Loucy (cell line): ENCODE results near the gene PDGFA.

Experiments used
- H2AFZ ChIP-seq: fragments of 200-600 bp; sonication (generic); 2 replicates; pipeline ENCODE4 v1.6.0; 2016; ENCODE audit warnings: antibody characterized with exemption, mild to moderate bottlenecking, low read length, moderate library complexity
- H3F3A ChIP-seq: fragments of 200-600 bp; 2 replicates; pipeline ENCODE4 v1.6.0; 2016; ENCODE audit warnings: antibody characterized with exemption, low read depth, mild to moderate bottlenecking
- H3K27me3 ChIP-seq: fragments of 200-600 bp; sonication (generic); 2 replicates; pipeline ENCODE4 v1.6.1; 2014; ENCODE audit warnings: low read length, mild to moderate bottlenecking; ENCODE audit not compliant: insufficient read depth, poor library complexity, severe bottlenecking
- H3K36me3 ChIP-seq: fragments of 200-600 bp; sonication (generic); 2 replicates; pipeline ENCODE4 v1.6.1; 2016; ENCODE audit warnings: low read length; ENCODE audit not compliant: insufficient read depth
- H3K4me1 ChIP-seq: fragments of 200-600 bp; sonication (generic); 2 replicates; pipeline ENCODE4 v1.5.1; 2014; ENCODE audit warnings: low read length, mild to moderate bottlenecking; ENCODE audit not compliant: insufficient read depth, poor library complexity, severe bottlenecking
- H3K4me2 ChIP-seq: fragments of 200-600 bp; sonication (generic); 2 replicates; pipeline ENCODE4 v1.6.0; 2014; ENCODE audit warnings: antibody characterized with exemption, low read length, low read depth, mild to moderate bottlenecking; ENCODE audit not compliant: poor library complexity, severe bottlenecking
- H3K4me3 ChIP-seq: fragments of 200-600 bp; sonication (generic); 2 replicates; pipeline ENCODE4 v1.5.1; 2014; ENCODE audit warnings: low read length, mild to moderate bottlenecking, mixed read lengths; ENCODE audit not compliant: poor library complexity, severe bottlenecking
- H3K79me2 ChIP-seq: fragments of 200-600 bp; sonication (generic); 2 replicates; pipeline ENCODE4 v1.6.1; 2014; ENCODE audit warnings: low read length; ENCODE audit not compliant: insufficient read depth
- H3K9ac ChIP-seq: fragments of 200-600 bp; sonication (generic); 2 replicates; pipeline ENCODE4 v1.6.0; 2014; ENCODE audit warnings: mild to moderate bottlenecking, low read depth, low read length, moderate library complexity; ENCODE audit not compliant: poor library complexity, severe bottlenecking
- H3K9me2 ChIP-seq: fragments of 200-600 bp; sonication (generic); replicated peaks from 2 replicates; pipeline ENCODE4 v1.6.1; 2016; ENCODE audit warnings: low read depth, low read length, mixed read lengths
- H3K9me3 ChIP-seq: fragments of 200-600 bp; sonication (generic); 2 replicates; pipeline ENCODE4 v1.6.1; 2014; ENCODE audit warnings: mild to moderate bottlenecking, antibody characterized with exemption, low read length, low read depth; ENCODE audit not compliant: insufficient read depth
- H4K20me1 ChIP-seq: fragments of 200-600 bp; sonication (generic); 2 replicates; pipeline ENCODE4 v1.6.0; 2014; ENCODE audit warnings: antibody characterized with exemption, low read length, mild to moderate bottlenecking; ENCODE audit not compliant: insufficient read depth, poor library complexity, severe bottlenecking
- EZH2phosphoT487 ChIP-seq: fragments of 200-600 bp; IDR thresholded peaks from 2 replicates; pipeline ENCODE4 v1.6.1; 2018; ENCODE audit warnings: antibody characterized with exemption, mild to moderate bottlenecking, moderate library complexity, borderline replicate concordance
- TF ChIP-seq, protein P1 (sequence below): fragments of 200-600 bp; sonication (generic); conservative IDR thresholded peaks from 2 replicates; pipeline ENCODE4 v1.5.1; 2014; ENCODE audit warnings: mild to moderate bottlenecking, antibody characterized with exemption, low read length

The PDGFA gene

DNA sequence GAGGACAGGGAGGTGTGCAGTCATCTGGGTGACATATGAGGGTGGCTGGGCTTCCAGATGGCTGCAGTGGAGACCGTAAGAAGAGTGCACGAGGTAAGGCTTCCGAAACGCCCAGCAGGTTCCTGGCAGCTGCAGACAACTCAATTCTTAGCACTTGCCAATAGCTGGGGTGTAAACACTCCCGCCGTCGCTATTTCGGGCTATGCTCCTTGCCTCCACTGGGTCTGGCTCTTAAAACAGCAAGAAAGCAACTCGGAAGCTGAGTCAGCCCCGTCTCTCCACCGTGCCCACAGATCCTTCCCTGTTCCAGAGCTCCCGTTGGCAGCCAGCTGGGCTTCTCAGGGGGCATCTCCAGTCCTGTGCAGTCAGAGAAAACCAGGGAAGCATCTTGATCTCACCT, 6.1 kb upstream of the PDGFA start:
- Histone ChIP-seq H3K4me3 (no peak overlapping the region), H3K79me2 (no peaks in the 10 kb centered on the region), H3K9ac (no peak overlapping the region), H2AFZ (no peak overlapping the region), H3K9me3 (no peaks in the 10 kb centered on the region; the same call in 1 of the 2 replicates), H3K4me2 (no peak overlapping the region), H3K4me1 (peaks cover 10% of the 10 kb centered on the region), H3K36me3 (no peaks in the 10 kb centered on the region), H4K20me1 (peaks cover 3% of the 10 kb centered on the region), H3K27me3 (peaks cover 14% of the 10 kb centered on the region), H3F3A (no peaks in the 10 kb centered on the region), H3K9me2 (no peaks in the 10 kb centered on the region)
- TF ChIP-seq EZH2phosphoT487: no peak
- TF ChIP-seq, protein P1, sequence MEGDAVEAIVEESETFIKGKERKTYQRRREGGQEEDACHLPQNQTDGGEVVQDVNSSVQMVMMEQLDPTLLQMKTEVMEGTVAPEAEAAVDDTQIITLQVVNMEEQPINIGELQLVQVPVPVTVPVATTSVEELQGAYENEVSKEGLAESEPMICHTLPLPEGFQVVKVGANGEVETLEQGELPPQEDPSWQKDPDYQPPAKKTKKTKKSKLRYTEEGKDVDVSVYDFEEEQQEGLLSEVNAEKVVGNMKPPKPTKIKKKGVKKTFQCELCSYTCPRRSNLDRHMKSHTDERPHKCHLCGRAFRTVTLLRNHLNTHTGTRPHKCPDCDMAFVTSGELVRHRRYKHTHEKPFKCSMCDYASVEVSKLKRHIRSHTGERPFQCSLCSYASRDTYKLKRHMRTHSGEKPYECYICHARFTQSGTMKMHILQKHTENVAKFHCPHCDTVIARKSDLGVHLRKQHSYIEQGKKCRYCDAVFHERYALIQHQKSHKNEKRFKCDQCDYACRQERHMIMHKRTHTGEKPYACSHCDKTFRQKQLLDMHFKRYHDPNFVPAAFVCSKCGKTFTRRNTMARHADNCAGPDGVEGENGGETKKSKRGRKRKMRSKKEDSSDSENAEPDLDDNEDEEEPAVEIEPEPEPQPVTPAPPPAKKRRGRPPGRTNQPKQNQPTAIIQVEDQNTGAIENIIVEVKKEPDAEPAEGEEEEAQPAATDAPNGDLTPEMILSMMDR: no peak

DNA sequence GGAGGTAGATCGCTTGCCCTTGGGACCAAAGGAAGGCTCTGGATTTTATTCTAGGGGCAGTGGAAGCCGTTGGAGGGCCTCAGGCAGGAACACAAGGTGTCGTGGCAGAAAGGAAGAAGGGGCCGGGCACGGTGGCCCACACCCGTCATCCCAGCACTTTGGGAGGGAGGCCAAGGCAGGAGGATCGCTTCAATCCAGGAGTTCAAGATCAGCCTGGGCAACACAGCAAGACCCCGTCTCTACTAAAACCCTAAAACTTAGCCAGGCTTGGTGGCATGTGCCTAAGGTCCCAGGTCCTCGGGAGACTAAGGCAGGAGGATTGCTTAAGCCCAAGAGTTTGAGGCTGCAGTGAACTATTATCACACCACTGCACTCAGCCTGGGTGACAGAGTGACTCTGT, 5.2 kb upstream of the PDGFA start:
- no peak for TF ChIP-seq EZH2phosphoT487
- TF ChIP-seq, protein P1: no peak
- H3K9me2 ChIP-seq: no peaks in the 10 kb centered on the region
- no peaks in the 10 kb centered on the region; the same call in 1 of the 2 replicates for H3K9me3 ChIP-seq
- H3K4me1 ChIP-seq: peaks cover 10% of the 10 kb centered on the region
- peaks cover 22% of the 10 kb centered on the region for H3K27me3 ChIP-seq
- no peaks in the 10 kb centered on the region for H3F3A ChIP-seq
- H2AFZ ChIP-seq: no peak overlapping the region
- H3K4me2 ChIP-seq: no peak overlapping the region
- H3K4me3 ChIP-seq: no peak overlapping the region
- no peaks in the 10 kb centered on the region for H3K79me2 ChIP-seq
- H3K36me3 ChIP-seq: no peaks in the 10 kb centered on the region
- H3K9ac ChIP-seq: no peak overlapping the region
- H4K20me1 ChIP-seq: peaks cover 5% of the 10 kb centered on the region

DNA sequence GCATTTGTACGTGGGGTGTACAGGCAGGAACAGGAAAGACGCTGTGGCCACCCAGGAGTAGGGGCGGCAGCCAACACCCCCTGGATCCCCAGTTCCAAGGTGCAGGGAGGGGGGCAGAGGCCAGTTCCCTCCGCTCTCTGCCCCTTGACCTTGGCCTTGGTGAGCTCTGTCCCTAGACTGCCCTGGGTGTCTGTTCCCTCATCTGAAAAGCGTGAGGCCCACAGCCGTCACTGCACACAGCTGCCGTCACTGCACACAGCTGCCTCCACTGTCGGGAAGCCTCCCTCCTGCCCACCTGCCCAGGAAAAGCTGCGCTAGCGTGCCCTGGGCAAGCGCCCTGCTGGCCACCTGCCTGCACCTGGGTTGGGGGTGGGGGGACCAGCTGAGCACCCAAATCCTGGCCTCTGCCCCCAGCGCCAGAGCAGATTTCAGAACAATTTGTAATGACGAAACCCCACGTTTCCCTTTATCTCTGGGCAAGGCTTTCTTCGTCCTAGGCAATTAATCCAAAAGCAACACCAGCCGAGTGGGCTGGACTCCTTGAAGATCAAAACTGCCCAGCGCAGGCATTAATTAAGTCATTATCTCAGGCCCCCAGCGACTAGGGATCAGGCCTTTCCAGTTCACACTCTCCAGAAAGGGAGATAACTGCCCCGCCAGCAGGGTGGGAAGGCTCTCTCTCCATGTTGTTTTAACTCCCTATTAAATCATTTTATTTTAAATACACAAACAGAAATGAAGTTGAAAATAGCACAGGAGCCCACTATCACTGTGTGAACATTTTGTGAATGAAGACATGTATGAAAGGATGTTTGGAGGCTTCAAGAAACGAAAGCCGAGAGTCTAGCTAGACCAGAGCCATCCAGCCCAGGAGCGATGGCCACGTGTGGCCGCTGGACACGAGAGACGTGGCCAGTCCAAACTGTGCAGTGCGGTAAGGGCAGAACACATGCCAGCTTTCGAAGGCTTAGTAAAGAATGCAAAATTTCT, 4.0 kb upstream of the PDGFA start:
- no peak overlapping the region for H3K4me2 ChIP-seq

More for the DNA sequence above, 4.0 kb upstream of the PDGFA start:
- Histone ChIP-seq H3K9me3 (no peaks in the 10 kb centered on the region), H3F3A (no peaks in the 10 kb centered on the region), H3K4me3 (no peak overlapping the region), H3K9ac (no peak overlapping the region), H4K20me1 (peaks cover 5% of the 10 kb centered on the region), H2AFZ (no peak overlapping the region), H3K9me2 (no peaks in the 10 kb centered on the region), H3K36me3 (no peaks in the 10 kb centered on the region), H3K4me1 (peaks cover 10% of the 10 kb centered on the region), H3K79me2 (no peaks in the 10 kb centered on the region), H3K27me3 (peaks cover 25% of the 10 kb centered on the region)
- TF ChIP-seq, protein P1: no peak
- no peak for TF ChIP-seq EZH2phosphoT487
